ENCODE measurements around the gene SRGAP1. TPM values are rescaled to one million over a fixed set of nuclear protein-coding genes. Genes with fewer than 3 reads are reported as not detected.

The SRGAP1 gene
- total RNA-seq, 1 experiment from 2014 or later: 28.3 TPM

DNA sequence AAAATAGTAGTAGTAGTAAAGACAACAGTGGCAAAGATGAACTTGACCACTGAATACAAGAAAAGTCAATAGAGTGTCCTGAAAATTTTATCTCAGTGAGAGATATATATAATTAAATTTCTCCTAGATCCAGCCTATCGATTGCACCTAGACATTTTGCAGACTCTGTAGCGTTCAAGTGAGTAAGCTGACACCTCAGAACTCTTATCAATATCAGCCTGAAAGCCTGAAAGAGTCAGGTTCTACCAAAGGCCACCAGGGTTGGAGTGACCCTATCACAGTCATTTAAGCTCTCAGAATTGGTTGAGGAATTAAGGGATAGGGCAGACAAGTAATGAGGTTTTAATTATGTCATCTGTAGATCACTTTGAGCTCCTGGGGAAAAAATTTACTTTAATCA lies 174.6 kb downstream of the SRGAP1 start:
- intact Hi-C loops (cut with micrococcal nuclease; ENCODE audit: unreplicated experiment): no loop called here

GRCh38 chr12:64019654-64020053 lies 175.2 kb downstream of the SRGAP1 start:
- CTCF ChIA-PET: no interaction called here
- Mint-ChIP-seq H3K36me3 (ENCODE audit: insufficient read depth, unreplicated experiment) (no peaks in the 10 kb centered on the region), H3K27me3 (ENCODE audit: unreplicated experiment) (no peaks in the 10 kb centered on the region), H3K27ac (ENCODE audit: unreplicated experiment) (no peak overlapping the region), H3K9me3 (ENCODE audit: low read depth, unreplicated experiment) (no peaks in the 10 kb centered on the region), H3K4me3 (ENCODE audit: low read depth, unreplicated experiment) (no peak overlapping the region), H3K4me1 (ENCODE audit: low read depth, unreplicated experiment) (peaks cover 8% of the 10 kb centered on the region)
- no TSS peak for BruUV-seq (replicated peaks)
- TF ChIP-seq CTCF (IDR thresholded peaks at IDR 0.05; ENCODE audit: unreplicated experiment): no peak
- no peak for DNase-seq
- intact Hi-C loops (cut with micrococcal nuclease; ENCODE audit: unreplicated experiment): no loop called here

More for the DNA sequence above, 174.6 kb downstream of the SRGAP1 start:
- no peak for DNase-seq
- Mint-ChIP-seq H3K4me1 (ENCODE audit: low read depth, unreplicated experiment) (peaks cover 8% of the 10 kb centered on the region), H3K9me3 (ENCODE audit: low read depth, unreplicated experiment) (no peaks in the 10 kb centered on the region), H3K36me3 (ENCODE audit: insufficient read depth, unreplicated experiment) (no peaks in the 10 kb centered on the region), H3K27ac (ENCODE audit: unreplicated experiment) (no peak overlapping the region), H3K4me3 (ENCODE audit: low read depth, unreplicated experiment) (no peak overlapping the region), H3K27me3 (ENCODE audit: unreplicated experiment) (no peaks in the 10 kb centered on the region)
- no peak for TF ChIP-seq CTCF (IDR thresholded peaks at IDR 0.05; ENCODE audit: unreplicated experiment)
- CTCF ChIA-PET: no interaction called here
- TSS peak; percentile 20 for BruUV-seq (replicated peaks)

- Mint-ChIP-seq H3K27me3 (ENCODE audit: unreplicated experiment) (no peaks in the 10 kb centered on the region), H3K36me3 (ENCODE audit: insufficient read depth, unreplicated experiment) (peaks cover 5% of the 10 kb centered on the region), H3K4me1 (ENCODE audit: low read depth, unreplicated experiment) (no peaks in the 10 kb centered on the region), H3K4me3 (ENCODE audit: low read depth, unreplicated experiment) (no peak overlapping the region), H3K27ac (ENCODE audit: unreplicated experiment) (no peak overlapping the region), H3K9me3 (ENCODE audit: low read depth, unreplicated experiment) (no peaks in the 10 kb centered on the region)
- CTCF ChIA-PET: interaction anchor here (0.6 kb wide), 1 partner anchor 13 kb away, joined by 5 read pairs; no protein-coding TSS in a partner anchor
- no peak for TF ChIP-seq CTCF (IDR thresholded peaks at IDR 0.05; ENCODE audit: unreplicated experiment)
- BruUV-seq (replicated peaks): no TSS peak
- no peak for DNase-seq
- intact Hi-C loops (cut with micrococcal nuclease; ENCODE audit: unreplicated experiment): no loop called here
These were observed 180.9 kb downstream of the SRGAP1 start for GRCh38 chr12:64025174-64025958.

- no TSS peak for BruUV-seq (replicated peaks)
- CTCF ChIA-PET: interaction anchor here (1.5 kb wide), 1 partner anchor 9 kb away, joined by 4 read pairs; no protein-coding TSS in a partner anchor
- peak overlapping the region; percentile 7 for H3K27ac Mint-ChIP-seq (ENCODE audit: unreplicated experiment)
- no peak for TF ChIP-seq CTCF (IDR thresholded peaks at IDR 0.05; ENCODE audit: unreplicated experiment)
- H3K4me3 Mint-ChIP-seq (ENCODE audit: low read depth, unreplicated experiment): no peak overlapping the region
- H3K4me1 Mint-ChIP-seq (ENCODE audit: low read depth, unreplicated experiment): no peaks in the 10 kb centered on the region
- peaks cover 5% of the 10 kb centered on the region for H3K36me3 Mint-ChIP-seq (ENCODE audit: insufficient read depth, unreplicated experiment)
- DNase-seq: no peak
- H3K27me3 Mint-ChIP-seq (ENCODE audit: unreplicated experiment): no peaks in the 10 kb centered on the region
- intact Hi-C loops (cut with micrococcal nuclease; ENCODE audit: unreplicated experiment): no loop called here
- H3K9me3 Mint-ChIP-seq (ENCODE audit: low read depth, unreplicated experiment): no peaks in the 10 kb centered on the region
These were observed 182.8 kb downstream of the SRGAP1 start for GRCh38 chr12:64027311-64027710.
